ENCODE results near the gene ONECUT1. TPM values are rescaled to one million over a fixed set of nuclear protein-coding genes. Genes with fewer than 3 reads are reported as not detected.

The ONECUT1 gene
- total RNA-seq, 1 experiment from 2014 or later: not detected

DNA sequence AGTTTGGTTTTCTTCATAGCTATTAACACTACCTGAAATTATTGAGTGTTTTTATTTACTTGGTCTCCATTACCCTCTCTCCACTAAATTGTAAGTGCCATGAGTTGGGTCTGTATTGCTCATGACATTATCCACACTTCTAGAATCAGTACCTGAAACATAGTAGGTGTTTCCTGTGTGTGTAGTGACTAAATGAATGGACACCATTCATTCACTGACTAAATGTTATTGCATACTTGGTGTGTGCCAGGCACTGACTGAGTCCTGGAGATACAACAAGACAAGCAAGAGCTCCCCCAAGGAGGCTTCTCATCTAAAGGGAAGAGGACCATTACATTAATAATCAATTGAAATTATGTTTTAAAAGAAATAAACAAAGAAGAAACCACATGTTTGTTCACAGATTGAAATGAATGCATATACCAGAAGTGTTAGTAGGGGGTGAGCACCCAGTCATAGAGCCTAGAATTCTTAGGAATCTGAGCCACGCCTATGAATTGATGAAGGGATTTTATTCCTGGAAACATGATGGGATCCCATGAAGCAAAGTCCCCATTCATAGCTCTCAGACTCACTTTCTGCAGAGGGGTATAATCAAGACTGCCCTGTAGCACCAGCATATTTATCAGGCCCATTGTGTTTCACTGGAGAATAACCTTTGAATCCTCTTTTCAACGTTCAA, 79.3 kb downstream of the ONECUT1 start:
- no peak for DNase-seq (ENCODE audit: low spot score)
- in situ Hi-C loops (cut with HindIII; ENCODE audit: low sequenced_read_pairs): no loop called here

DNA sequence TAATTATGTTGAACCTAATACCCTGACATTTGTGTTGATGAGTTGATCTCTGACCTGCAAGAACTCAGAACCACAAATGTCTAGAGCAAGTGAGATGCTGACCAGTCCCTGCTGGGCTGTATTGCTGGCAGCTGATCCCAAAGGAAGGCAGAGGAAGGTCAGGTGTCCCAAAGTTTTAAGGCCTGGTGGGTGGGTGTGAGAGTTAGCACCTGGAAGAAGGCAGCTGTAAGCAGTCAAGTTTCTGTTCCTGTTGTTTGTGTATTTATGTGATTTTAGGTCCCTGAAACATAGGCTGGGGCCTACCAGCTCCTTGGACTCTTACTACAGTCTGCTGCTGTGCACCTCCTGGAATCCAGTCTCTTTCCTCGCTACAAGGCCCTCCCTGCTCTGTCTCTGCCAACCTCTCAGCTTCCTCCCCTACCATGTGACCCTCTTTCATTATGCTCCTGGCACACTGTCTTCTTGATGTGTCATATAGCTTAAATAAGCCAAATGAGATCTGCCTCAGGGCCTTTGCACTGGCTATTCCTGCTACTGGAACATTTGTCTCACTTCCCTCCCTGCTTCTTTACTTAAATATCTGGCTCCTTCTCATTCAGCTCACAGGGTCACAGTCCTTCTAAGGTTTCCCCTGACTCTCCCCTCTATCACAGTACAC, 80.0 kb downstream of the ONECUT1 start:
- in situ Hi-C loops (cut with HindIII; ENCODE audit: low sequenced_read_pairs): no loop called here
- DNase-seq (ENCODE audit: low spot score): no peak

DNA sequence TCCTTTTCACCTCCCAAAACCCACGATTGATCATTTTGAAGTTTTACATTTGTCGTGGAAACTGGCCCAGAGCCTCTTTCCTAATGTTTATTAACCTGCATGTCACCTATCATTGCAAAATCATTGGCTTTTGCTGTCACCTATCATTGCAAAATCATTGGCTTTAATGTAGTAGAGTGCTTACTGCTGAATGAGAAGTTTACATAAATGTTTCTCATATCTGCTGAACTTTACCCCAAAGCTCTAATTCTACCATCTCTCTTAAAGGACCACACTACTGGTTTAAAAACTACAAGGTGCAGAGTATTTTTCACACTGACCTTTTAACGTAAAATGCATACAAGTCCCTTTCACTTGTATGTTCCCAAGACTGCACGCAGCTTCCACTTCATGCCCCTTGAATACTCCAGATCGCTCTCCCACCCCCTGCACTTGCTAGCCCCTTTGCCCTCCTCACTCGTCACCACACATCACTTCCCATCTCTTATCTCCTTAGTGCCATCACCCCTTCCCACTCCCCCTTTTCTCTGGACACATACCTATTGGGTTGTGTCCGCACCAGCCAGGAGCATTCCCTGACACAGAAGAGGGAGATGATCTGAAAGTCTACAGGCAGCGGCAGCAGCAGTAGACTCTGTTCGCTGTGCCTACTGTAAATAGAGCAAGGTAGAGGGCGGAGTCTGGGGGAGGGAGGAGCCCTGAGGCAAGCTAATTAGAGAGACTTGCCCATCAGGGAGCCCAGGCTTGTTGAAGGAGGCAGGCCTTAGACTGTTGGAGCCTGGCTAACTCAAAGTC, 80.8 kb downstream of the ONECUT1 start:
- in situ Hi-C loops (cut with HindIII; ENCODE audit: low sequenced_read_pairs): no loop called here
- DNase-seq (ENCODE audit: low spot score): no peak

Other genes with a start within 250 kb of the ONECUT1 start
- gene ARPP19, start 221.3 kb downstream of the ONECUT1 start, total RNA-seq (2014; rRNA removed; shearing (Covaris generic)): 30.8 and 60.3 TPM in 2 replicates
- 5.8 and 10.0 TPM in 2 replicates for gene ATOSA, start 110.9 kb downstream of the ONECUT1 start, total RNA-seq (2014; rRNA removed; shearing (Covaris generic))

All from G401 (cell line).